Testis (tissue), 3 donors: ENCODE measurements around the gene CASR. TPM values are rescaled to one million over a fixed set of nuclear protein-coding genes. Genes with fewer than 3 reads are reported as not detected.

Source experiments
- DNase-seq: peaks from one replicate; pipeline ENCODE4 v3.0.0-alpha.2; 2019
- H3K27ac ChIP-seq, 2 donors: fragments of 200-600 bp; sonication (generic); one replicate each; pipeline ENCODE4 v1.5.1; 2019
- H3K27me3 ChIP-seq: fragments of 200-600 bp; sonication (generic); one replicate; pipeline ENCODE4 v1.5.1; 2019
- H3K36me3 ChIP-seq: fragments of 200-600 bp; sonication (generic); one replicate; pipeline ENCODE4 v1.5.1; 2017; ENCODE audit warnings: low read depth; ENCODE audit errors: missing control alignments
- H3K4me1 ChIP-seq: fragments of 200-600 bp; sonication (generic); one replicate; pipeline ENCODE4 v1.5.1; 2019
- H3K4me3 ChIP-seq, 2 donors: fragments of 200-600 bp; sonication (generic); one replicate each; pipeline ENCODE4 v1.5.1; 2017 to 2019
- H3K9me3 ChIP-seq: fragments of 200-600 bp; sonication (generic); one replicate; pipeline ENCODE4 v1.5.1; 2017
- CTCF ChIP-seq, 3 experiments: fragments of 450-650 bp in 2 of 3; fragments of 200-600 bp in 1 of 3; sonication (generic) in 1 of 3; IDR thresholded peaks; one replicate each; pipeline ENCODE4 v1.5.1; 2016 to 2019; ENCODE audit warnings: antibody characterized with exemption in 3 of 3, mild to moderate bottlenecking in 2 of 3, moderate library complexity in 1 of 3
- POLR2A ChIP-seq: fragments of 450-650 bp; IDR thresholded peaks from one replicate; pipeline ENCODE4 v1.6.1; 2017; ENCODE audit warnings: antibody characterized with exemption, mild to moderate bottlenecking, moderate library complexity
- WGBS, 2 donors: methylation state at CpG; one replicate each; pipeline ENCODE4 v1.1.5; 2018; 5-methylcytosine and 5-hydroxymethylcytosine counted together
- intact Hi-C: fragments of 100-400 bp; cut with DNase I; formaldehyde crosslinking; loops from one replicate; pipeline ENCODE4 v1.15.1; 2023; ENCODE audit warnings: low total_unique reads
- polyA plus RNA-seq: library from polyadenylated mRNA; stranded (reverse); fragments of 350-450 nt; fragmentation: Illumina TruSeq; extraction: RNeasy Lipid Tissue Mini Kit (QIAGEN cat#74804); gene quantifications from one replicate; pipeline ENCODE4 v1.2.3, GENCODE V29; 2014; ENCODE audit warnings: low read depth, low replicate concordance; ENCODE audit not compliant: insufficient read depth
- total RNA-seq, 2 donors: library from RNA; depleted of rRNA; stranded (reverse); fragments of >200 nt; gene quantifications; one replicate each; pipeline ENCODE4 v1.2.3, GENCODE V29; 2016

Gene CASR
- total and polyA plus RNA-seq, 3 donors from 2014 or later: 0.30 to 1.4 (median 1.2) TPM

GRCh38 chr3:122298239-122298638 is 114.8 kb downstream of the CASR start:
- TF ChIP-seq POLR2A (no peak), CTCF (IDR thresholded peaks at IDR 0.05) (no peak)
- Histone ChIP-seq H3K4me1 (no peaks in the 10 kb centered on the region), H3K9me3 (no peaks in the 10 kb centered on the region), H3K27ac (no peak overlapping the region), H3K36me3 (no peaks in the 10 kb centered on the region), H3K4me3 (no peak overlapping the region), H3K27me3 (no peaks in the 10 kb centered on the region)
- intact Hi-C loops: no loop called here
- WGBS, 2 donors: 34 to 65% methylated on average over 2 of the region's 2 CpGs
- no peak for DNase-seq

DNA sequence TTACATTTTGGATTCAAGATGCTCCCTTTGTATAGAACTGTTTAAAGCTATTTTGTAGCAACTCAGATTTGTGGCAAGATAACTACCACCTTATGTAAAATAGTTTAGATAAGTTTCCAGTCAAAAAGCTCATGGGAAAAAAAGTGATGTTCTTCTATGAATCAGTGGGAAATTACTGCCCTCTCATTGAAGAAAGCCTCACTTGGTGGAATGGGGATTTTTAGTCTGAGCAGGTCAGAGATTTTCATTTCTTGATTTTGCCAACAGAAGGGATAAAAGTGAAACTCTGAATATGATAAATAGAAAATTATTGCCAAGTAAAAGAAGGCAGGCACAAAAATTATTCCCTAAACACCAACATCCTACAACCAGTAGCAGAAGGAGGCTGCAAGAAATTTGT is 115.7 kb downstream of the CASR start:
- TF ChIP-seq CTCF (IDR thresholded peaks at IDR 0.05) (no peak), POLR2A (no peak)
- intact Hi-C loops: no loop called here

DNA sequence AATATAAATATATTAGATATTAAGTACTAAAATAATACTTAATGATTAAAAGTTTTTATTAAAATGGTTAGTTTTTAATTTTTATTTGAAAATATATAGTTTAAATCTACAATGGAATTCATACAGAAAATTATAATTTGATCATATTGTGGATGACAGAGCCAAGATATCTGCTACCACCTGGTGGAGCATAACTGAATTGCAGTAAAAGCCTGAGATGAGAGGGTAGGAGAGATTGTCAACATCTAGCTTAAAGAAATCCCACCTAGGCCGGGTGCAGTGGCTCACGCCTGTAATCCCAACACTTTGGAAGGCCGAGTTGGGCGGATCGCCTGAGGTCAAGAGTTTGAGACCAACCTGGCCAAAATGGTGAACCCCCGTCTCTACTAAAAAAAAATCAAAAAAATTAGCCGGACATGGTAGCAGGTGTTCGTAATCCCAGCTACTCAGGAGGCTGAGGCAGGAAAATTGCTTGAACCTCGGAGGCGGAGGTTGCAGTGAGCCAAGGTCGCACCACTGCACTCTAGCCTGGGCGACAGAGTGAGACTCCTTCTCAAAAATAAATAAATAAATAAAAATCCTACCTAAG is 116.5 kb downstream of the CASR start:
- TF ChIP-seq CTCF (IDR thresholded peaks at IDR 0.05) (peak; percentile 18 to 46 (median 35)), POLR2A (no peak)
- no peaks in the 10 kb centered on the region for H3K4me1 ChIP-seq
- intact Hi-C loops: no loop called here
- 58 to 76% methylated on average over 12 of the region's 12 CpGs for WGBS, 2 donors
- H3K36me3 ChIP-seq: no peaks in the 10 kb centered on the region
- H3K27ac ChIP-seq: no peak overlapping the region
- no peak overlapping the region for H3K4me3 ChIP-seq
- DNase-seq: peak; percentile 37
- no peaks in the 10 kb centered on the region for H3K9me3 ChIP-seq
- H3K27me3 ChIP-seq: no peaks in the 10 kb centered on the region

More for the DNA sequence above, 115.7 kb downstream of the CASR start:
- no peak for DNase-seq
- Histone ChIP-seq H3K27ac (no peak overlapping the region), H3K9me3 (no peaks in the 10 kb centered on the region), H3K36me3 (no peaks in the 10 kb centered on the region), H3K4me1 (no peaks in the 10 kb centered on the region), H3K4me3 (no peak overlapping the region), H3K27me3 (no peaks in the 10 kb centered on the region)

DNA sequence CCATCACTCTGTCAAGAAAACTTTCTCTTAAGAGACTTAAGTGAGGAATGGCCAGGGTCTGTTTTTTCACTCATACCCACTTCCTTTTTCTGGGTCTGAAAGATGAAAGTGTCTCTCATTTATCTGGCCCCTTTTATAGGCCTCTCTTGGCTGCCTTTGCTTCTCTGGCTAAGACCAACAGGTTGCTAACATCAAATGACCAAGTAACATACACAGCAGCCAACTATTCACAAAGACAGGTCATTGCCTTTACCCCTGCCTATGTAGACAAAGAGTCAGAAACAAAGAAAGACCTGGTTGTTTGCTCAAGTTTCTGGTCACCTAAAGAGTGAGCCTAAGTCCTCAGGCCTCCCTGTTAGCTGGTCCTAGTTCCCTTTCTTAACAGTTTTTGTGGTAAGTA is 117.6 kb downstream of the CASR start:
- Histone ChIP-seq H3K9me3 (no peaks in the 10 kb centered on the region), H3K27ac (no peak overlapping the region), H3K36me3 (no peaks in the 10 kb centered on the region), H3K4me1 (no peaks in the 10 kb centered on the region), H3K4me3 (no peak overlapping the region), H3K27me3 (no peaks in the 10 kb centered on the region)
- TF ChIP-seq CTCF (IDR thresholded peaks at IDR 0.05) (no peak), POLR2A (no peak)
- intact Hi-C loops: no loop called here
- DNase-seq: no peak
